Neutrophil (primary cell): ENCODE results near the gene TST.

Source experiments
- H3K27ac ChIP-seq: fragments of 200-600 bp; sonication (generic); 2 replicates; pipeline ENCODE4 v1.5.1; 2016; ENCODE audit warnings: mild to moderate bottlenecking, moderate library complexity
- H3K27me3 ChIP-seq: fragments of 200-600 bp; sonication (generic); 2 replicates; pipeline ENCODE4 v1.6.0; 2016; ENCODE audit warnings: mild to moderate bottlenecking
- H3K36me3 ChIP-seq: fragments of 200-600 bp; sonication (generic); 2 replicates; pipeline ENCODE4 v1.5.1; 2017
- H3K4me1 ChIP-seq, 2 experiments: fragments of 200-600 bp in 1 of 2; sonication (generic) in 1 of 2; 1 replicate in 1 of 2; 2 replicates in 1 of 2; pipeline versions ENCODE4 v1.5.1 to v1.6.1; 2013 to 2016; ENCODE audit warnings: low read depth in 1 of 2, low read length in 1 of 2, mild to moderate bottlenecking in 1 of 2, moderate library complexity in 1 of 2; ENCODE audit not compliant: control insufficient read depth in 1 of 2, insufficient read depth in 1 of 2
- H3K4me3 ChIP-seq, 2 experiments: fragments of 200-600 bp in 1 of 2; sonication (generic) in 1 of 2; 1 replicate in 1 of 2; 2 replicates in 1 of 2; pipeline ENCODE4 v1.5.1; 2013 to 2016; ENCODE audit warnings: low read depth in 1 of 2, low read length in 1 of 2, mild to moderate bottlenecking in 1 of 2, moderate library complexity in 1 of 2
- H3K9me3 ChIP-seq: fragments of 200-600 bp; sonication (generic); 2 replicates; pipeline ENCODE4 v1.5.1; 2016
- TF ChIP-seq, protein P1 (sequence below): fragments of 200-600 bp; sonication (generic); IDR thresholded peaks from 2 replicates; pipeline ENCODE4 v1.5.1; 2016; ENCODE audit warnings: antibody characterized with exemption

TST gene

DNA sequence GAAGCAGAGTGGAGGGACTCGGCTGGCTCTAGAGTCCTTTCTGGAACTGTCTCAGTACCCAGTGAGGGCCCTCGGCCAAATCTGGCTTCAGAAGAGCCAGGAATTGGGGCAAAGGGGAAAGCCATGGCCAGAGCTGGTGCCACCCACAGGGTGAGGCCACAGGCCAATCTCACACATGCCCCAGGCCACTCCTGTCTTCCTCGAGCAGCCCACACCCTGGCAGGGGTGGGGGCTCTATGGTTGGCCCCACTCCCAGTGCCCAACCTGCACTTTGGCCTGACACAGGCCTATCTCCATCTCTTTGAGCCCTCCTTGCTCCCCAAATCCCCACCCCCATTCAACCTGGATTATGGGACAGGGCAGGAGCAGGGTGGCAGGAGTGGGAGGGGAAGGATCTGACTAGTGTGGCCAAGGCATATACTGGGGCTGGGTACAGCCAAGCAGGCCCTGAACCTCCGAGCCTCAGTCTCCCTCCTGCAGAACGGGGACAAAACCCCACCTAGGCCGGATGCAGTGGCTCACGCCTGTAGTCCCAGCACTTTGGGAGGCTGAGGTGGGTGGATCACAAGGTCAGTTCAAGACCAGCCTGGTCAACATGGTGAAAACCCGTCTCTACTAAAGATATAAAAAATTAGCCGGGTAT, 6.9 kb downstream of the TST start:
- H3K36me3 ChIP-seq: peaks cover 13% of the 10 kb centered on the region
- TF ChIP-seq, protein P1, sequence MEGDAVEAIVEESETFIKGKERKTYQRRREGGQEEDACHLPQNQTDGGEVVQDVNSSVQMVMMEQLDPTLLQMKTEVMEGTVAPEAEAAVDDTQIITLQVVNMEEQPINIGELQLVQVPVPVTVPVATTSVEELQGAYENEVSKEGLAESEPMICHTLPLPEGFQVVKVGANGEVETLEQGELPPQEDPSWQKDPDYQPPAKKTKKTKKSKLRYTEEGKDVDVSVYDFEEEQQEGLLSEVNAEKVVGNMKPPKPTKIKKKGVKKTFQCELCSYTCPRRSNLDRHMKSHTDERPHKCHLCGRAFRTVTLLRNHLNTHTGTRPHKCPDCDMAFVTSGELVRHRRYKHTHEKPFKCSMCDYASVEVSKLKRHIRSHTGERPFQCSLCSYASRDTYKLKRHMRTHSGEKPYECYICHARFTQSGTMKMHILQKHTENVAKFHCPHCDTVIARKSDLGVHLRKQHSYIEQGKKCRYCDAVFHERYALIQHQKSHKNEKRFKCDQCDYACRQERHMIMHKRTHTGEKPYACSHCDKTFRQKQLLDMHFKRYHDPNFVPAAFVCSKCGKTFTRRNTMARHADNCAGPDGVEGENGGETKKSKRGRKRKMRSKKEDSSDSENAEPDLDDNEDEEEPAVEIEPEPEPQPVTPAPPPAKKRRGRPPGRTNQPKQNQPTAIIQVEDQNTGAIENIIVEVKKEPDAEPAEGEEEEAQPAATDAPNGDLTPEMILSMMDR: no peak
- H3K4me3 ChIP-seq: no peak overlapping the region
- peaks cover 7 to 16% of the 10 kb centered on the region in 2 experiments for H3K4me1 ChIP-seq
- no peaks in the 10 kb centered on the region for H3K9me3 ChIP-seq
- H3K27me3 ChIP-seq: peaks cover 27% of the 10 kb centered on the region
- H3K27ac ChIP-seq: no peak overlapping the region

DNA sequence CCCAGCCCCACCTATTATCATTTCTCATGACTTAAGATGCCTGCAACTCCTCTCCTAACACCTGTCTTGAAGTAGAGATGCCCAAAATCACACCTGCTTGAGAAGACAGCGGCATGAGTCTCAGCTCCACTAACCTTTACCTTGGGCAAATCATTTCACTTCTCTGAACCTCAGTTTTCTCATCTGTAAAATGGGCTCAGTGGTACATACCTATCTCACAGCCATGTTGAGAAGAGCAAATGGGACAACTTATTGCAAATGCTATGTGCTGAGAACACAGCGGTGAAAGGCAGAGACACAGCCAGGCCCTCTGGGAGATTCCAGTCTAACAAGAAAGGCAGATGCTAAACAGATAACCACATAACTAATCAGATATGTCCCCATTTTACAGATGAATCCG, 7.8 kb downstream of the TST start:
- H3K27me3 ChIP-seq: peaks cover 36% of the 10 kb centered on the region
- no peaks in the 10 kb centered on the region for H3K9me3 ChIP-seq
- H3K4me3 ChIP-seq: no peak overlapping the region
- TF ChIP-seq, protein P1: no peak
- H3K4me1 ChIP-seq: peaks cover 3 to 11% of the 10 kb centered on the region in 2 experiments
- H3K36me3 ChIP-seq: peaks cover 10% of the 10 kb centered on the region
- H3K27ac ChIP-seq: no peak overlapping the region

DNA sequence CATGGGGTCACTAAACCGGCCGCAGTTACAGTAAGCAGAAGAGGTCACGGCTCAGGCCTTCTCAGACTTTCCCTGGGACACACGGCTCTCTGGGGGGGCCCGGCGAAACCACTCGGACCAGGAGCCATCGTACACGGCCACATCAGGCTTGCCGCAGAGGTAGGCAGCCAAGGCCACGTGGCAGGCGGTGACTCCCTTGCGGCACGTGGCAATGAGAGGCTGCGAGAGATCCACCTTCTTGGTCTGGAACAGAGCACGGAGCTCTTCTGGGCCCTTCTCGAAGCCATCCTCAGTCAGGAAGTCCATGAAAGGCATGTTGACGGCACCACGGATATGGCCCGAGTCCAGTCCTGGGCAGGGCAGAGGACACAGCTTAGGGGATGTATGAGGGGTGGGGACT, 8.3 kb downstream of the TST start:
- Histone ChIP-seq H3K36me3 (peaks cover 5% of the 10 kb centered on the region), H3K4me1 (peaks cover 3 to 11% of the 10 kb centered on the region in 2 experiments), H3K4me3 (no peak overlapping the region), H3K27ac (no peak overlapping the region), H3K9me3 (no peaks in the 10 kb centered on the region), H3K27me3 (peaks cover 41% of the 10 kb centered on the region)
- TF ChIP-seq, protein P1: no peak

DNA sequence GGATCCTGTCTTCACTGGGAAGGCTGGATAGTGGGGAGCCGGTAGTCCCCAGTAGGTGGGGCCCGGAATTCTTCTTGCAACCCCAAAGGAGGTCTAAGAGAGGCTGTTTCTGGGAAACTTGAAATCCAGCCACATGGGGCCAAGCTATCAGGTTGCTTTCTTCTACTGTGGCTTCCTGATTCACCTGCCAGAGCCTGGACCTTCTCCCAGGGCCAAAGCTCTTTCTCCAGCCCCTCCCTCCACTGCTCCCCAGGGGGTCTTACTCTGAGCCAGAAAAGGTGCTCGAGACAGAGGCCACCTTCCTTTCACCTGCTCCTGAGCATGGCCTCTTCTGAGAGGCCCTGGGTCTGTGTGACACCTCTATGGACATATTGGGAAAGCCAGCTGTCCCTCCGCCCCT, 9.1 kb downstream of the TST start:
- H3K36me3 ChIP-seq: peaks cover 5% of the 10 kb centered on the region
- H3K4me1 ChIP-seq: peaks cover 3 to 7% of the 10 kb centered on the region in 2 experiments
- peaks cover 47% of the 10 kb centered on the region for H3K27me3 ChIP-seq
- no peak overlapping the region for H3K27ac ChIP-seq
- H3K4me3 ChIP-seq: no peak overlapping the region
- TF ChIP-seq, protein P1: no peak
- no peaks in the 10 kb centered on the region for H3K9me3 ChIP-seq

DNA sequence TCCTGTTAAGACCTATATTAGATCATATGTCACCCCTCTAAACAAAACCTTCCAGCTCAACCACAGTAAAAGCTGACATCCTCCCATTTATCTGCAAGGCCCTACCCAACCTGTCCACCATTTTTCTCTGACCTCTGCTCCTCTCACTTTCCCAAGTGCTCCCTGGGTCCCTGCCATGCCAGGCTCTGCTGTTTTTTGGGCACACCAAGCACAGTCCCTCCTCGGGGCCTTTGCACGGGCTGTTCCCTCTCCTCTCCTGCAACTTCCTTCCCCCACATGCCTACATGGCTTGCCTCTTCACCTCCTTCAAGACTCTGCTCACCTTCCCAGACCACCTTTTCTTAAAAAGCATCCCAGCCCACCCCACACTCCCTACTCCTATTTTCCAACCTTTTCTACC, 9.8 kb downstream of the TST start:
- H3K4me3 ChIP-seq: no peak overlapping the region

More for the DNA sequence above, 9.8 kb downstream of the TST start:
- peaks cover 51% of the 10 kb centered on the region for H3K27me3 ChIP-seq
- H3K36me3 ChIP-seq: peaks cover 5% of the 10 kb centered on the region
- peaks cover 3 to 6% of the 10 kb centered on the region in 2 experiments for H3K4me1 ChIP-seq
- H3K27ac ChIP-seq: no peak overlapping the region
- no peaks in the 10 kb centered on the region for H3K9me3 ChIP-seq
- TF ChIP-seq, protein P1: no peak
